K562 (cell line): ENCODE data around the gene PLEKHA8. TPM values are rescaled to one million over a fixed set of nuclear protein-coding genes. Genes with fewer than 3 reads are reported as not detected.

ENCODE experiments used
- ATAC-seq: fragments of 200-7000 bp; cut with Tn5 transposase; 3 replicates; pipeline ENCODE4 v1.9.1; 2020; ENCODE audit warnings: moderate library complexity
- BruUV-seq: library from RNA; stranded (reverse); fragments of 400-500 nt; replicated peaks from 2 replicates; lab custom pipeline; 2021; lab: Mats Ljungman, UMichigan
- CTCF ChIA-PET: fragments of 300-600 bp; formaldehyde crosslinking; extraction: SDS; loops from one replicate; lab custom pipeline; 2021; ENCODE audit warnings: low intra/inter-chr PET ratio; lab: Yijun Ruan, JAX
- POLR2A ChIA-PET: fragments of 300-600, 350-650 bp; sonication (Branson Sonifier 250); formaldehyde crosslinking; extraction: SDS; loops from one replicate; lab custom pipeline; 2021; ENCODE audit warnings: antibody characterized with exemption, inconsistent platforms; lab: Yijun Ruan, JAX
- DNase-seq, 4 experiments: peaks; one replicate each; pipeline versions ENCODE4 v3.0.0 to v3.0.0-alpha.2; 2011 to 2018; ENCODE audit warnings: low spot score in 3 of 4, mixed read lengths in 3 of 4; ENCODE audit errors: extremely low read depth in 1 of 4
- FAIRE-seq: peaks from 2 replicates; lab custom pipeline; 2011; peaks lifted over from hg19 to GRCh38; lab: Jason Lieb, UNC
- H2AFZ ChIP-seq: 2 replicates; pipeline ENCODE4 v1.6.0; 2011; ENCODE audit warnings: low read depth, low read length, control low read depth, inconsistent platforms
- H3K27ac ChIP-seq: fragments of 200-600 bp; 3 replicates; pipeline ENCODE4 v1.8.0; 2011; ENCODE audit warnings: low read depth, mild to moderate bottlenecking, control low read depth, inconsistent platforms, low read length, moderate library complexity, mixed read lengths; ENCODE audit errors: extremely low read depth
- H3K27me3 ChIP-seq, 2 experiments: fragments of 300-600 bp in 1 of 2; 2 replicates in 1 of 2; 3 replicates in 1 of 2; pipeline versions ENCODE4 v1.6.0 to v1.8.0; 2011; ENCODE audit warnings: inconsistent platforms in 2 of 2, low read length in 2 of 2, mild to moderate bottlenecking in 1 of 2, mixed read lengths in 1 of 2, moderate library complexity in 1 of 2; ENCODE audit not compliant: control insufficient read depth in 2 of 2, insufficient read depth in 2 of 2
- H3K36me3 ChIP-seq: fragments of 300-600 bp; 3 replicates; pipeline ENCODE4 v1.8.0; 2011; ENCODE audit warnings: mild to moderate bottlenecking, low read length, inconsistent platforms; ENCODE audit not compliant: control insufficient read depth, insufficient read depth
- H3K4me1 ChIP-seq, 2 experiments: fragments of 200-600 bp in 1 of 2; replicated peaks in 1 of 2; 2 replicates in 1 of 2; 3 replicates in 1 of 2; pipeline versions ENCODE4 v1.5.1 to v1.8.0; 2011; ENCODE audit warnings: inconsistent platforms in 2 of 2, low read length in 2 of 2, mild to moderate bottlenecking in 1 of 2, mixed read lengths in 1 of 2, moderate library complexity in 1 of 2; ENCODE audit not compliant: control insufficient read depth in 2 of 2, insufficient read depth in 2 of 2
- H3K4me2 ChIP-seq: 2 replicates; pipeline ENCODE4 v1.6.1; 2011; ENCODE audit warnings: low read length, control low read depth, inconsistent platforms, mixed read lengths; ENCODE audit not compliant: insufficient read depth
- H3K4me3 ChIP-seq: fragments of 200-600 bp; sonication (generic), shearing (Covaris generic); 2 replicates; pipeline ENCODE4 v1.5.1; 2016; ENCODE audit warnings: control low read depth, inconsistent platforms
- H3K79me2 ChIP-seq: fragments of 200-600 bp; 3 replicates; pipeline ENCODE4 v1.8.0; 2011; ENCODE audit warnings: low read length, inconsistent platforms; ENCODE audit not compliant: control insufficient read depth, insufficient read depth
- H3K9ac ChIP-seq, 2 experiments: 2 replicates each; pipeline versions ENCODE4 v1.6.0 to v1.6.1; 2011; ENCODE audit warnings: low read depth in 2 of 2, low read length in 2 of 2, control low read depth in 1 of 2, inconsistent platforms in 1 of 2, mild to moderate bottlenecking in 1 of 2, mixed read lengths in 1 of 2; ENCODE audit not compliant: insufficient read depth in 1 of 2
- H3K9me1 ChIP-seq: one replicate; pipeline ENCODE4 v1.6.0; 2011; ENCODE audit warnings: inconsistent platforms, mild to moderate bottlenecking, low read length, moderate library complexity; ENCODE audit not compliant: control insufficient read depth, insufficient read depth
- H3K9me3 ChIP-seq: replicated peaks from 2 replicates; pipeline ENCODE4 v1.5.1; 2011; ENCODE audit warnings: low read depth, low read length, inconsistent platforms; ENCODE audit not compliant: control insufficient read depth, insufficient read depth
- H4K20me1 ChIP-seq: replicated peaks from 2 replicates; pipeline ENCODE4 v1.6.1; 2011; ENCODE audit warnings: low read length, inconsistent platforms, mixed read lengths; ENCODE audit not compliant: control insufficient read depth, insufficient read depth
- GABPA ChIP-seq: fragments of 200-800 bp; sonication (Bioruptor generic); conservative IDR thresholded peaks from 2 replicates; pipeline ENCODE4 v1.6.1; 2016; ENCODE audit warnings: low read depth, missing genetic modification characterization, missing compliant biosample characterization
- GTF2F1 ChIP-seq: IDR thresholded peaks from 2 replicates; pipeline ENCODE4 v1.6.1; 2011; ENCODE audit warnings: low read depth, low read length, improper control_type of control experiment
- KDM2B ChIP-seq: fragments of 250-450 bp; sonication (Bioruptor Pico); IDR thresholded peaks from 2 replicates; pipeline ENCODE4 v1.8.0; 2021; ENCODE audit warnings: mild to moderate bottlenecking, moderate library complexity
- KLF16 ChIP-seq: IDR thresholded peaks from 2 replicates; pipeline ENCODE4 v1.6.1; 2016; ENCODE audit warnings: antibody characterized with exemption
- RBM34 ChIP-seq: fragments of 200-400 bp; formaldehyde crosslinking; IDR thresholded peaks from 2 replicates; pipeline ENCODE4 v1.6.1; 2018; ENCODE audit warnings: low read length, borderline replicate concordance; ENCODE audit not compliant: insufficient read depth
- TAF15 ChIP-seq: fragments of 200-400 bp; formaldehyde crosslinking; IDR thresholded peaks from 2 replicates; pipeline ENCODE4 v1.6.1; 2017; ENCODE audit warnings: mild to moderate bottlenecking, low read depth, low read length, moderate library complexity
- TEAD1 ChIP-seq, 2 experiments: fragments of 450-650 bp in 1 of 2; sonication (generic) in 1 of 2; formaldehyde crosslinking; IDR thresholded peaks; 2 replicates each; pipeline versions ENCODE4 v1.4.0 to v1.8.0; 2020 to 2022; ENCODE audit warnings: mild to moderate bottlenecking in 2 of 2, missing genetic modification reagents in 1 of 2
- ZNF354B ChIP-seq: fragments of 250-450 bp; sonication (Bioruptor Pico); IDR thresholded peaks from 2 replicates; pipeline ENCODE4 v1.4.0; 2020
- WGBS: fragments of 100-300 bp; shearing (Covaris generic); methylation state at CpG from one replicate; pipeline ENCODE4 v1.1.6; 2016; ENCODE audit warnings: low coverage, mixed read lengths; ENCODE audit not compliant: insufficient coverage; ENCODE audit errors: missing lambda C conversion rate; 5-methylcytosine and 5-hydroxymethylcytosine counted together
- in situ Hi-C: fragments of 300-500 bp; cut with MboI; formaldehyde crosslinking; loops from 4 replicates; pipeline ENCODE4 v1.15.0; 2018; ENCODE audit warnings: inconsistent platforms, mixed read lengths
- intact Hi-C: fragments of 100-400 bp; cut with micrococcal nuclease; formaldehyde crosslinking; loops from 2 replicates; pipeline ENCODE4 v1.14.2; 2022
- polyA plus RNA-seq, 8 experiments: library from polyadenylated mRNA; depleted of rRNA in 4 of 8; stranded (reverse) in 5 of 8; unstranded in 3 of 8; fragments of >200 nt; fragmentation: Nextera tagmentation in 2 of 8; fragmentation: Illumina TruSeq in 1 of 8; extraction: Ambion mirVana in 2 of 8; extraction: Trizol in 1 of 8; gene quantifications; 2 replicates each; pipeline versions ENCODE4 v1.2.1 to v1.2.3, GENCODE V29; 2011 to 2014; ENCODE audit warnings: inconsistent platforms in 1 of 8, missing spikeins in 1 of 8
- total RNA-seq, 7 experiments: library from RNA; depleted of rRNA in 6 of 7; stranded (reverse); fragments of >200 nt in 6 of 7; fragmentation: Illumina TruSeq in 2 of 7; extraction: Trizol in 2 of 7; gene quantifications; 2 replicates each; pipeline versions ENCODE4 v1.2.1 to v1.2.3, GENCODE V29; 2011 to 2021; ENCODE audit warnings: low replicate concordance in 1 of 7
- TF ChIP-seq, protein P1 (sequence below): fragments of 450-650 bp; formaldehyde crosslinking; IDR thresholded peaks from 2 replicates; pipeline ENCODE4 v1.4.0; 2020; ENCODE audit warnings: mild to moderate bottlenecking

PLEKHA8 gene
- total and polyA plus RNA-seq, 9 of the 15 experiments (the other 6 are each of a cell fraction or from before 2014, with no cell fraction given): 3.2 to 16.3 (median 11.8) TPM

DNA sequence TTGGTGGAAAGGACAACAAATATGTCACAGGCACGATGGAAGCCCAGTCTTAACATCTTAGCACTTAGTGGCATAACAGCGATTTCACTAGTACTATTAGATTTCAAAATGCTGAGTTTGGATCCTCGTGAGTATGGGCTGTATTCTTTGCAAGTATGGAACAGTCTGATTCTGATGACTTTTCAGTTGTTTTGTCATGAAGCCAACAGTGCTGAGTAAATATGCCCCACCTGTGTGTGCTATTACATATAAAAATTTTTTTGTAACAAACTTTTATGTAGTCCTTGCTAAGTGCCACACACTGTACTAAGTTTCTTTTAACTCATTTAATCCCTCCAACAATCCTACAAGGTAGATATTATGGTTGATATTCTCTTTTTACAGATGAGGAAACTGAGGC is 137.4 kb downstream of the PLEKHA8 start:
- Histone ChIP-seq H3K27me3 (peaks cover 31 to 41% of the 10 kb centered on the region in 2 experiments), H4K20me1 (no peaks in the 10 kb centered on the region; the same call in 1 of the 2 replicates), H3K9me1 (no peaks in the 10 kb centered on the region), H3K9ac (no peak overlapping the region), H3K36me3 (no peaks in the 10 kb centered on the region), H2AFZ (no peak overlapping the region), H3K4me1 (peaks cover 5 to 29% of the 10 kb centered on the region in 2 experiments), H3K79me2 (no peaks in the 10 kb centered on the region), H3K27ac (no peak overlapping the region), H3K4me3 (no peak overlapping the region), H3K4me2 (no peak overlapping the region), H3K9me3 (no peaks in the 10 kb centered on the region)
- POLR2A ChIA-PET: no interaction called here
- no TSS peak for BruUV-seq
- CTCF ChIA-PET: no interaction called here
- intact Hi-C loops (loop anchor here (2.0 to 10.0 kb wide), 3 partner anchors 189 to 579 kb away; no protein-coding TSS in a partner anchor), in situ Hi-C loops (loop anchor here (10.0 kb wide), 2 partner anchors 399 to 569 kb away; no protein-coding TSS in a partner anchor)
- ATAC-seq (no peak), DNase-seq (no peak), FAIRE-seq (no peak)
- TF ChIP-seq GTF2F1: no peak
- no peak for TF ChIP-seq RBM34
- TF ChIP-seq ZNF354B (CRISPR knock-in tag): no peak
- TF ChIP-seq KLF16: no peak
- TF ChIP-seq KDM2B (CRISPR knock-in tag): no peak
- no peak for TF ChIP-seq TEAD1 (CRISPR knock-in tag; IDR thresholded peaks at IDR 0.05)
- TF ChIP-seq TAF15: no peak
- TF ChIP-seq, protein P1, sequence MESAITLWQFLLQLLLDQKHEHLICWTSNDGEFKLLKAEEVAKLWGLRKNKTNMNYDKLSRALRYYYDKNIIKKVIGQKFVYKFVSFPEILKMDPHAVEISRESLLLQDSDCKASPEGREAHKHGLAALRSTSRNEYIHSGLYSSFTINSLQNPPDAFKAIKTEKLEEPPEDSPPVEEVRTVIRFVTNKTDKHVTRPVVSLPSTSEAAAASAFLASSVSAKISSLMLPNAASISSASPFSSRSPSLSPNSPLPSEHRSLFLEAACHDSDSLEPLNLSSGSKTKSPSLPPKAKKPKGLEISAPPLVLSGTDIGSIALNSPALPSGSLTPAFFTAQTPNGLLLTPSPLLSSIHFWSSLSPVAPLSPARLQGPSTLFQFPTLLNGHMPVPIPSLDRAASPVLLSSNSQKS (CRISPR knock-in tag): no peak
- TF ChIP-seq GABPA (tag): no peak
- WGBS: 5% methylated on average over 3 of the region's 3 CpGs
